HUES48 (cell line): ENCODE data around the gene SFXN5.

Experiments used
- H3K27ac ChIP-seq: one replicate; pipeline ENCODE4 v1.7.0; 2013; ENCODE audit warnings: low read depth, low read length, inconsistent platforms
- H3K27me3 ChIP-seq: 2 replicates; pipeline ENCODE4 v1.6.1; 2013; ENCODE audit warnings: mild to moderate bottlenecking, low read length; ENCODE audit not compliant: control insufficient read depth, insufficient read depth
- H3K36me3 ChIP-seq: 2 replicates; pipeline ENCODE4 v1.6.1; 2013; ENCODE audit warnings: low read length; ENCODE audit not compliant: control insufficient read depth, insufficient read depth
- H3K4me1 ChIP-seq: 2 replicates; pipeline ENCODE4 v1.6.1; 2013; ENCODE audit warnings: mild to moderate bottlenecking, low read length; ENCODE audit not compliant: control insufficient read depth, insufficient read depth
- H3K4me3 ChIP-seq: 2 replicates; pipeline ENCODE4 v1.5.1; 2013; ENCODE audit warnings: mild to moderate bottlenecking, low read depth, low read length
- H3K9ac ChIP-seq: 2 replicates; pipeline ENCODE4 v1.6.1; 2013; ENCODE audit warnings: mild to moderate bottlenecking, low read depth, low read length, moderate library complexity
- H3K9me3 ChIP-seq: 2 replicates; pipeline ENCODE4 v1.6.1; 2013; ENCODE audit warnings: low read length; ENCODE audit not compliant: control insufficient read depth, insufficient read depth

The SFXN5 gene

GRCh38 chr2:72952110-72952823, 119.2 kb downstream of the SFXN5 start:
- Histone ChIP-seq H3K27ac (peak overlapping the region; percentile 90), H3K36me3 (no peaks in the 10 kb centered on the region), H3K27me3 (no peaks in the 10 kb centered on the region), H3K9me3 (no peaks in the 10 kb centered on the region), H3K4me1 (peaks cover 23% of the 10 kb centered on the region), H3K9ac (0 out of 2 replicates have a peak overlapping the region, but pooled peaks have one; percentile 5), H3K4me3 (no peak overlapping the region)

DNA sequence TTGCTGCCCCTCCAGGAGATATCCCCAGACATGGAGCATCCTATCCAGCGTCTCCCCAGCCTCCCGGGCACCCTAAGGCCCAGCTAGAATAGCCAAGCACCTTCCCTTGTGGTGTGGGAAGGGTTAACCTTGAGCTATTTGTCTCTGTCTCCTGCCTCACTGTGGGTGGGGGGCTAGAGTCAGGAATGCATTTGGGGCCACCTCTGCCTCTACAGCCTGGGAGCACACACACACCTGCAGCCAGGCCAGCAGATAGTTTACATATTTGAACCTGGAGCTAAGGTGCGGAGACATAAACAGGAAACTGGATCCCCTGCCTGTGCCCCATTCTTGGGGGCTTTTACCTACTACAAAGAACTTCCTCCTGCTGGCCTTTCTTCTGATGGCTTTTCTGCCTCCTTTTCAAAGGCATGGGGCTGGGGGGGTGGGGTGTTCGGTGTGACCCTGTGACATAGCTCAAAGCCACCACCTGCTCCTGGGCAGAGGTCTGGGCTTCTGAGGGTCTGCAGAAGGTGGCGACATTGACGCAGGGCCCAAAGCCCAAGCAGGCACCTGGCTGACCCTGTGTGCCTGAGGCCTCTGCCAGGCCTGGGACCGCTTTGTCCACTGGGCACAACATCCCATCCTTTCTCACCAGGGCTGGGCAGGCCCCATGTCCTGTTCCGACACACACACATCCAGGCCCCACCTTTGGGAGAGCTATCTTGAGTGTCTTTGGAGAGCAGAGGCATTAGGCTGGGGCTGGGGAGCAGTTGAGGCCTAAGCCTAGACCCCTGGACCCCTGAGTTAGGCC, 120.0 kb downstream of the SFXN5 start:
- H3K27ac ChIP-seq, result peak overlapping the region; percentile 90
- H3K4me1 ChIP-seq, result peaks cover 23% of the 10 kb centered on the region
- H3K27me3 ChIP-seq, result no peaks in the 10 kb centered on the region
- H3K36me3 ChIP-seq, result no peaks in the 10 kb centered on the region
- H3K9me3 ChIP-seq, result no peaks in the 10 kb centered on the region
- H3K4me3 ChIP-seq, result no peak overlapping the region
- H3K9ac ChIP-seq, result 0 out of 2 replicates have a peak overlapping the region, but pooled peaks have one; percentile 5

DNA sequence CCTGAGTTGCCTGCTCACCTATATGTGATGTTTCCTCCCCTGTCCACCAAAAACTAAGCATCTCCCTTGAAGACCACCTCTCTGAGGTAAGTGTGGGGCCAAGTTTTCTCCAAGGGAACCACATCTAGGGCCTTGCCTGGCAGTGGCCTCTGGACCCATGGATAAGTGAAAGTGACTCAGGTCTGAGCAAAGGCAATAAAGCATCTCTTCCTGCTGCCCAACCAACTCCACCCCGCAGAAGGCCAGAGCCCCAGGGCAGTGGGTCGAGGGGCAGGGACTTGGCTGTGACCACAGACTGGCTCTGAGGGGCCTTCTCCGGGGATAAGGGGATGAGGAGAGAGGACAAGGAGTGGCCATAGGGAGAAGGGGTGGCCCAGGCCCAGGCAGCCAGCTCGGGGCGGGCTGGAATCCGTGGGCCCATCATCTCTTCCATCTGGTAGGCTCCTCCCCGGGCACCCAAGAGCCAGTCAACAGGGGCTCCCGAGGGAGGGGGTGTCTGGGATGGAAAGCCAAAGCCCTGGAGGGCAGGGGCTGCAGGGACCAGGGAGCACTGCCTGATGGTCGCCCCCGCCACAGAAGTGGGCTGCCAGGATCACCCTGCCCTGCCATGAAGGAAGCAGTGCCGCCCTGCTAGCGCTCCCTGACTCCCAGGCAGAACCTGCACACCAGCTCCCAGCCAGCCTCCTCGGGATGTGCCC, 120.8 kb downstream of the SFXN5 start:
- no peak overlapping the region for H3K9ac ChIP-seq
- H3K9me3 ChIP-seq, result no peaks in the 10 kb centered on the region
- peak overlapping the region; percentile 62 for H3K27ac ChIP-seq
- no peaks in the 10 kb centered on the region for H3K27me3 ChIP-seq
- no peak overlapping the region for H3K4me3 ChIP-seq
- H3K4me1 ChIP-seq, result peaks cover 23% of the 10 kb centered on the region
- H3K36me3 ChIP-seq, result no peaks in the 10 kb centered on the region

- Histone ChIP-seq H3K9me3 (no peaks in the 10 kb centered on the region), H3K27me3 (no peaks in the 10 kb centered on the region), H3K36me3 (peaks cover 2% of the 10 kb centered on the region; the same call in 1 of the 2 replicates), H3K27ac (no peak overlapping the region), H3K9ac (no peak overlapping the region), H3K4me3 (no peak overlapping the region), H3K4me1 (peaks cover 23% of the 10 kb centered on the region)
Measured at GRCh38 chr2:72949642-72950041, 121.9 kb downstream of the SFXN5 start.

DNA sequence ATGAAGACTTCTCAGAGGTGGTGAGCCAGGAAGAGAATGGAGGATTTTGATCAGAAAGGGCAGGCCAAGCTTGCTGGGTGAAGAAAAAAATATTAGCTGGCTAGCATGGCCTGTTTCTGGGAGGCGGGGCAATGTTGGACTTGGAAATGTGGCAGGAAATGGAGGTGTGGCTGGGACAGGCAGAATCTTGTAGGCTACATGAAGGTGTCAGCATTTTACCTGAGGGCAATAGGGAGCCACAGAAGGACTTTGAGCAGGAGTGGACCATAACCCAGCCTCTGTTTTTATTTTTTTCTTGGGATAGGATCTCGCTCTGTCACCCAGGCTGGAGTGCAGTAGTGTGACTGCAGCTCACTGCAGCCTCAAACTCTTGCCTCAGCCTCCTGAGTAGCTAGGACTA, 122.5 kb downstream of the SFXN5 start:
- Histone ChIP-seq H3K4me1 (peaks cover 23% of the 10 kb centered on the region), H3K4me3 (no peak overlapping the region), H3K9me3 (no peaks in the 10 kb centered on the region), H3K27me3 (no peaks in the 10 kb centered on the region), H3K9ac (no peak overlapping the region), H3K36me3 (peaks cover 4% of the 10 kb centered on the region; the same call in 1 of the 2 replicates), H3K27ac (no peak overlapping the region)

GRCh38 chr2:72947952-72948830, 123.3 kb downstream of the SFXN5 start:
- no peaks in the 10 kb centered on the region for H3K9me3 ChIP-seq
- H3K4me3 ChIP-seq, result no peak overlapping the region
- H3K9ac ChIP-seq, result no peak overlapping the region

GRCh38 chr2:72946466-72946865, 125.0 kb downstream of the SFXN5 start:
- Histone ChIP-seq H3K9ac (no peak overlapping the region), H3K27ac (no peak overlapping the region), H3K36me3 (peaks cover 7% of the 10 kb centered on the region; the same call in 1 of the 2 replicates), H3K27me3 (no peaks in the 10 kb centered on the region), H3K9me3 (no peaks in the 10 kb centered on the region), H3K4me1 (peaks cover 11% of the 10 kb centered on the region), H3K4me3 (no peak overlapping the region)

More at GRCh38 chr2:72947952-72948830, 123.3 kb downstream of the SFXN5 start:
- no peak overlapping the region for H3K27ac ChIP-seq
- H3K36me3 ChIP-seq, result peaks cover 7% of the 10 kb centered on the region; the same call in 1 of the 2 replicates
- H3K27me3 ChIP-seq, result no peaks in the 10 kb centered on the region
- peaks cover 23% of the 10 kb centered on the region for H3K4me1 ChIP-seq

- Histone ChIP-seq H3K27me3 (no peaks in the 10 kb centered on the region), H3K4me3 (no peak overlapping the region), H3K9ac (no peak overlapping the region), H3K4me1 (peaks cover 8% of the 10 kb centered on the region), H3K27ac (no peak overlapping the region), H3K9me3 (no peaks in the 10 kb centered on the region), H3K36me3 (peaks cover 7% of the 10 kb centered on the region; the same call in 1 of the 2 replicates)
Measured at GRCh38 chr2:72945450-72946019, 126.0 kb downstream of the SFXN5 start.

- Histone ChIP-seq H3K4me1 (peaks cover 9% of the 10 kb centered on the region), H3K27me3 (no peaks in the 10 kb centered on the region), H3K9ac (no peak overlapping the region), H3K9me3 (no peaks in the 10 kb centered on the region), H3K36me3 (peaks cover 7% of the 10 kb centered on the region; the same call in 1 of the 2 replicates), H3K4me3 (no peak overlapping the region), H3K27ac (no peak overlapping the region)
Measured at GRCh38 chr2:72944804-72945449, 126.6 kb downstream of the SFXN5 start.
